22Rv1 (cell line): ENCODE measurements around the gene CDC42.

ENCODE experiments used
- H3K27ac ChIP-seq: fragments of 450-650 bp; 2 replicates; pipeline ENCODE4 v1.5.1; 2017
- ZFX ChIP-seq: fragments of 450-650 bp; IDR thresholded peaks from 2 replicates; pipeline ENCODE4 v1.6.1; 2017; ENCODE audit warnings: antibody characterized with exemption, borderline replicate concordance
- TF ChIP-seq, protein P1 (sequence below): fragments of 450-650 bp; IDR thresholded peaks from 2 replicates; pipeline ENCODE4 v1.5.1; 2017; ENCODE audit warnings: mild to moderate bottlenecking

The CDC42 gene

DNA sequence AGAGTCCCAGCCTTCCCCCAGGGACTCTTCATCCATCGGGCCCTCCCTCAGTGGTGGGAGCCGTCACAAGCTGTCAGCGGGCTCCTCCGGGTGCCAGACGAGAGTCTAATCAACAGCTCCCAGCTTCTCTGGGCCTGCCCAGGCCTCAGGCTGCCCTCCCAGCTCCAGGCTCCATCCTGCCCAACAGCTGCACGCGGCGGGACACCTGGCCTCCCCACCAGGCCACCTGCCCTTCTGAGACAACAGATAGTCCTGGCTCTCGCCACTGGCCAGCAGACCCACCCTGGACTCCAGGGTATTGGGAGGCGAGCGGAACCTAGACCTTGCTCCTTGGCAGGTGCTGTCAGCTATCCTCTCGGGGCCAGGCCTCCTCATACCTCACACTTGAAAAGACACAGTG is 87.3 kb downstream of the CDC42 start:
- H3K27ac ChIP-seq: no peak overlapping the region
- TF ChIP-seq ZFX: no peak
- TF ChIP-seq, protein P1, sequence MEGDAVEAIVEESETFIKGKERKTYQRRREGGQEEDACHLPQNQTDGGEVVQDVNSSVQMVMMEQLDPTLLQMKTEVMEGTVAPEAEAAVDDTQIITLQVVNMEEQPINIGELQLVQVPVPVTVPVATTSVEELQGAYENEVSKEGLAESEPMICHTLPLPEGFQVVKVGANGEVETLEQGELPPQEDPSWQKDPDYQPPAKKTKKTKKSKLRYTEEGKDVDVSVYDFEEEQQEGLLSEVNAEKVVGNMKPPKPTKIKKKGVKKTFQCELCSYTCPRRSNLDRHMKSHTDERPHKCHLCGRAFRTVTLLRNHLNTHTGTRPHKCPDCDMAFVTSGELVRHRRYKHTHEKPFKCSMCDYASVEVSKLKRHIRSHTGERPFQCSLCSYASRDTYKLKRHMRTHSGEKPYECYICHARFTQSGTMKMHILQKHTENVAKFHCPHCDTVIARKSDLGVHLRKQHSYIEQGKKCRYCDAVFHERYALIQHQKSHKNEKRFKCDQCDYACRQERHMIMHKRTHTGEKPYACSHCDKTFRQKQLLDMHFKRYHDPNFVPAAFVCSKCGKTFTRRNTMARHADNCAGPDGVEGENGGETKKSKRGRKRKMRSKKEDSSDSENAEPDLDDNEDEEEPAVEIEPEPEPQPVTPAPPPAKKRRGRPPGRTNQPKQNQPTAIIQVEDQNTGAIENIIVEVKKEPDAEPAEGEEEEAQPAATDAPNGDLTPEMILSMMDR: no peak
